SK-N-SH (cell line): ENCODE results near the gene BABAM2. TPM values are rescaled to one million over a fixed set of nuclear protein-coding genes. Genes with fewer than 3 reads are reported as not detected.

Experiments used
- CTCF ChIA-PET: fragments of 300-600, 350-600 bp; formaldehyde crosslinking; extraction: SDS; loops from one replicate; lab custom pipeline; 2021; lab: Yijun Ruan, JAX
- POLR2A ChIA-PET: fragments of 350-600 bp; sonication (Branson Sonifier 250); formaldehyde crosslinking; extraction: SDS; loops from one replicate; lab custom pipeline; 2020; ENCODE audit warnings: antibody characterized with exemption, inconsistent platforms; lab: Yijun Ruan, JAX
- DNase-seq: peaks from one replicate; pipeline ENCODE4 v3.0.0; 2012
- H2AFZ ChIP-seq: fragments of 200-600 bp; sonication (generic); 2 replicates; pipeline ENCODE4 v1.8.1; 2016; ENCODE audit warnings: antibody characterized with exemption, mild to moderate bottlenecking, low read depth
- H3F3A ChIP-seq: fragments of 200-600 bp; sonication (generic); replicated peaks from 2 replicates; pipeline ENCODE3; 2016; ENCODE audit warnings: antibody characterized with exemption, mild to moderate bottlenecking; ENCODE audit not compliant: insufficient read depth
- H3K27ac ChIP-seq, 2 experiments: fragments of 200-500 bp in 1 of 2; fragments of 200-600 bp in 1 of 2; sonication (Bioruptor generic) in 1 of 2; sonication (generic), shearing (Covaris generic) in 1 of 2; 2 replicates each; pipeline versions ENCODE4 v1.5.1 to v1.6.1; 2014 to 2016; ENCODE audit warnings: low read depth in 2 of 2, inconsistent platforms in 1 of 2, low read length in 1 of 2, mild to moderate bottlenecking in 1 of 2, mixed read lengths in 1 of 2
- H3K27me3 ChIP-seq: fragments of 200-600 bp; sonication (generic), shearing (Covaris generic); 2 replicates; pipeline ENCODE4 v1.6.1; 2016; ENCODE audit warnings: mixed run types; ENCODE audit not compliant: insufficient read depth
- H3K36me3 ChIP-seq, 2 experiments: fragments of 200-500 bp in 1 of 2; fragments of 200-600 bp in 1 of 2; sonication (Bioruptor generic) in 1 of 2; sonication (generic) in 1 of 2; replicated peaks in 1 of 2; 2 replicates each; pipeline versions ENCODE3 to v1.5.1; 2014 to 2016; ENCODE audit warnings: low read length in 1 of 2, mild to moderate bottlenecking in 1 of 2; ENCODE audit not compliant: insufficient read depth in 2 of 2, control insufficient read depth in 1 of 2
- H3K4me1 ChIP-seq, 2 experiments: fragments of 200-500 bp in 1 of 2; fragments of 200-600 bp in 1 of 2; sonication (Bioruptor generic) in 1 of 2; sonication (generic), shearing (Covaris generic) in 1 of 2; 2 replicates each; pipeline versions ENCODE4 v1.5.1 to v1.6.1; 2014 to 2016; ENCODE audit warnings: low read depth in 1 of 2, low read length in 1 of 2, mixed run types in 1 of 2; ENCODE audit not compliant: insufficient read depth in 2 of 2, control insufficient read depth in 1 of 2
- H3K4me2 ChIP-seq: fragments of 200-600 bp; sonication (generic), shearing (Covaris generic); 2 replicates; pipeline ENCODE4 v1.6.1; 2017; ENCODE audit warnings: mixed run types
- H3K4me3 ChIP-seq, 2 experiments: fragments of 200-500 bp in 1 of 2; fragments of 200-600 bp in 1 of 2; sonication (Bioruptor generic) in 1 of 2; sonication (generic), shearing (Covaris generic) in 1 of 2; 2 replicates each; pipeline versions ENCODE4 v1.5.1 to v1.8.1; 2014 to 2016; ENCODE audit warnings: low read depth in 2 of 2, inconsistent platforms in 1 of 2, low read length in 1 of 2, mild to moderate bottlenecking in 1 of 2, mixed read lengths in 1 of 2, moderate library complexity in 1 of 2
- H3K79me2 ChIP-seq: fragments of 200-600 bp; sonication (generic); 2 replicates; pipeline ENCODE4 v1.8.1; 2017; ENCODE audit warnings: mild to moderate bottlenecking; ENCODE audit not compliant: insufficient read depth
- H3K9ac ChIP-seq: fragments of 200-600 bp; sonication (generic); 2 replicates; pipeline ENCODE4 v1.6.1; 2017; ENCODE audit warnings: mixed run types
- H3K9me2 ChIP-seq: fragments of 200-600 bp; sonication (generic); 2 replicates; pipeline ENCODE4 v1.6.1; 2017; ENCODE audit warnings: mixed run types
- H3K9me3 ChIP-seq: fragments of 200-600 bp; sonication (generic); 2 replicates; pipeline ENCODE4 v1.6.1; 2017; ENCODE audit warnings: mixed run types, mild to moderate bottlenecking, moderate library complexity
- H4K20me1 ChIP-seq: fragments of 200-600 bp; sonication (generic); 2 replicates; pipeline ENCODE4 v1.6.1; 2017; ENCODE audit warnings: mild to moderate bottlenecking, mixed run types; ENCODE audit not compliant: insufficient read depth
- CTCF ChIP-seq: fragments of 200-600 bp; sonication (generic); IDR thresholded peaks from 2 replicates; pipeline ENCODE4 v1.6.1; 2017; ENCODE audit warnings: antibody characterized with exemption, mild to moderate bottlenecking, moderate library complexity
- ELF1 ChIP-seq: IDR thresholded peaks from 2 replicates; pipeline ENCODE4 v1.4.0; 2012
- FOSL2 ChIP-seq: IDR thresholded peaks from 2 replicates; pipeline ENCODE4 v1.4.0; 2012; ENCODE audit warnings: low read depth, mild to moderate bottlenecking, moderate library complexity, borderline replicate concordance
- FOXJ3 ChIP-seq: sonication (generic); formaldehyde crosslinking; IDR thresholded peaks from 2 replicates; pipeline ENCODE4 v1.5.1; 2020; ENCODE audit warnings: mild to moderate bottlenecking, missing genetic modification reagents
- GABPA ChIP-seq: IDR thresholded peaks from 2 replicates; pipeline ENCODE4 v1.4.0; 2012; ENCODE audit warnings: low read depth, mild to moderate bottlenecking
- MXI1 ChIP-seq: IDR thresholded peaks from 2 replicates; pipeline ENCODE4 v1.6.1; 2012; ENCODE audit warnings: mild to moderate bottlenecking, low read depth, low read length, improper control_type of control experiment
- NFIC ChIP-seq: IDR thresholded peaks from 2 replicates; pipeline ENCODE4 v1.4.0; 2012; ENCODE audit warnings: borderline replicate concordance
- NRF1 ChIP-seq: IDR thresholded peaks from 2 replicates; pipeline ENCODE4 v1.6.1; 2012; ENCODE audit warnings: low read depth, mild to moderate bottlenecking, low read length
- PBX3 ChIP-seq: IDR thresholded peaks from 2 replicates; pipeline ENCODE4; 2012
- RAD21 ChIP-seq: IDR thresholded peaks from 2 replicates; pipeline ENCODE4 v1.6.1; 2012; ENCODE audit warnings: mild to moderate bottlenecking, low read length
- RCOR1 ChIP-seq: fragments of 150-350 bp; IDR thresholded peaks from 2 replicates; pipeline ENCODE4 v1.6.1; 2017; ENCODE audit warnings: antibody characterized with exemption, low read length
- RXRA ChIP-seq: IDR thresholded peaks from 2 replicates; pipeline ENCODE4 v1.4.0; 2012; ENCODE audit warnings: low read depth, mild to moderate bottlenecking, borderline replicate concordance
- SIN3A ChIP-seq: IDR thresholded peaks from 2 replicates; pipeline ENCODE4 v1.6.1; 2012; ENCODE audit warnings: low read depth, mild to moderate bottlenecking, low read length, moderate library complexity, borderline replicate concordance
- TCF12 ChIP-seq: IDR thresholded peaks from 2 replicates; pipeline ENCODE4 v1.4.0; 2012
- ZBTB33 ChIP-seq: IDR thresholded peaks from 2 replicates; pipeline ENCODE4 v1.4.0; 2012; ENCODE audit warnings: low read depth, borderline replicate concordance
- WGBS: methylation state at CpG from one replicate; pipeline ENCODE4 v1.1.6; 2017; ENCODE audit warnings: low lambda C conversion rate; 5-methylcytosine and 5-hydroxymethylcytosine counted together
- polyA plus RNA-seq, 3 experiments: library from polyadenylated mRNA; depleted of rRNA; stranded (reverse); fragments of >200 nt; gene quantifications; 2 replicates each; pipeline ENCODE4 v1.2.3, GENCODE V29; 2012
- TF ChIP-seq, protein P1 (sequence below): fragments of 150-350 bp; IDR thresholded peaks from 2 replicates; pipeline ENCODE4 v1.6.1; 2017; ENCODE audit warnings: antibody characterized with exemption, low read length, low read depth, borderline replicate concordance

BABAM2 gene
- polyA plus RNA-seq, 1 of the 3 experiments (the other 2 are of a cell fraction), result 34.0 TPM

DNA sequence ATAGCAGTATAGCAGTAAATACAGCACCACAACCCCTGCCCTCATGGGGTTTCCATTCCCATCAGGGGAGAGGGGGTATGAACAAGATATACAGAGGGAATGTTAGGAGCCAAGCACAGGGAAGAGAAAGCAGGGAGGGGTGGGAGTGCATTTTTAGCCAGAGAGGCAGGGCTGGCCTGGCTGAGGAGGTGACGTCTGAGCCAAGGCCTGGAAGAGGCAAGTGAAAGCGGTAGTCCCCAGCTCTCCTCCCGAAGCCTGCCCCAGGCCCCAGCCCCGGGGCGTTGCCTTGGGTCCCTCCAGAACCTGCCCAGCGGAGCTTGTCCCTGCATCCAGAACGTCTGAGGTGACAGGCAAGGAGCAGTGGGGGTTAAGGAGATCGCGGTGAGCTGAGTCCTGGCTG is 457.1 kb downstream of the BABAM2 start:
- no peak overlapping the region for H3K4me2 ChIP-seq
- WGBS, result 97% methylated on average over 9 of the region's 9 CpGs
- peaks cover 7 to 48% of the 10 kb centered on the region in 2 experiments; a peak in 2 of 4 replicates for H3K4me1 ChIP-seq
- no peaks in the 10 kb centered on the region for H3K36me3 ChIP-seq
- H3F3A ChIP-seq, result peaks cover 6% of the 10 kb centered on the region
- H3K9me2 ChIP-seq, result no peaks in the 10 kb centered on the region
- H3K27me3 ChIP-seq, result no peaks in the 10 kb centered on the region
- TF ChIP-seq RXRA (no peak), ZBTB33 (no peak), RAD21 (no peak), CTCF (no peak), NFIC (no peak), MXI1 (no peak), NRF1 (no peak), PBX3 (no peak), FOSL2 (no peak), GABPA (no peak), TCF12 (no peak), FOXJ3 (CRISPR knock-in tag) (no peak), ELF1 (no peak), SIN3A (no peak), RCOR1 (no peak)
- TF ChIP-seq, protein P1, sequence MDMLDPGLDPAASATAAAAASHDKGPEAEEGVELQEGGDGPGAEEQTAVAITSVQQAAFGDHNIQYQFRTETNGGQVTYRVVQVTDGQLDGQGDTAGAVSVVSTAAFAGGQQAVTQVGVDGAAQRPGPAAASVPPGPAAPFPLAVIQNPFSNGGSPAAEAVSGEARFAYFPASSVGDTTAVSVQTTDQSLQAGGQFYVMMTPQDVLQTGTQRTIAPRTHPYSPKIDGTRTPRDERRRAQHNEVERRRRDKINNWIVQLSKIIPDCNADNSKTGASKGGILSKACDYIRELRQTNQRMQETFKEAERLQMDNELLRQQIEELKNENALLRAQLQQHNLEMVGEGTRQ, result no peak
- no peak overlapping the region for H2AFZ ChIP-seq
- CTCF ChIA-PET, result interaction anchor here (0.8 to 1.2 kb wide), 2 partner anchors 192 to 664 kb away, joined by 3 read pairs; no protein-coding TSS in a partner anchor
- POLR2A ChIA-PET, result interaction anchor here (0.5 kb wide), 1 partner anchor 238 kb away, joined by 4 read pairs; no protein-coding TSS in a partner anchor
- no peak overlapping the region for H3K4me3 ChIP-seq
- no peaks in the 10 kb centered on the region for H4K20me1 ChIP-seq
- no peak for DNase-seq
- no peaks in the 10 kb centered on the region for H3K79me2 ChIP-seq
- H3K9ac ChIP-seq, result no peak overlapping the region
- no peak overlapping the region; a peak in 1 of 4 replicates for H3K27ac ChIP-seq
- no peaks in the 10 kb centered on the region for H3K9me3 ChIP-seq
